ENCODE data around the gene MMP17. TPM values are rescaled to one million over a fixed set of nuclear protein-coding genes. Genes with fewer than 3 reads are reported as not detected.

The MMP17 gene
- 0.82 TPM for polyA plus RNA-seq (2012; ENCODE audit: low read depth, missing spikeins)

GRCh38 chr12:131827961-131828534, at the start of gene MMP17:
TSS of gene MMP17 (plus strand) at chr12:131828393. CDS start at chr12:131828495, 102 bp downstream.
- TF ChIP-seq SPI1 (IDR thresholded peaks at IDR 0.05; ENCODE audit: low read depth, low read length), result no peak
- TF ChIP-seq POLR2A (IDR thresholded peaks at IDR 0.05; ENCODE audit: low read depth, low read length), result no peak
- TF ChIP-seq POLR2AphosphoS5 (IDR thresholded peaks at IDR 0.05; ENCODE audit: low read depth, low read length), result no peak
- TF ChIP-seq POU2F2 (IDR thresholded peaks at IDR 0.05; ENCODE audit: low read depth, low read length), result 0 out of 2 replicates have a peak, but pooled peaks have one; percentile 61
- FAIRE-seq (peak; percentile 77), DNase-seq (ENCODE audit: insufficient read length, low spot score) (peak; percentile 68)

GRCh38 chr12:131779027-131779426, 49.2 kb upstream of the MMP17 start:
- FAIRE-seq, result no peak
- DNase-seq (ENCODE audit: insufficient read length, low spot score), result no peak
- TF ChIP-seq POU2F2 (IDR thresholded peaks at IDR 0.05; ENCODE audit: low read depth, low read length) (no peak), POLR2AphosphoS5 (IDR thresholded peaks at IDR 0.05; ENCODE audit: low read depth, low read length) (no peak)

- DNase-seq (ENCODE audit: insufficient read length, low spot score) (no peak), FAIRE-seq (no peak)
- TF ChIP-seq POU2F2 (IDR thresholded peaks at IDR 0.05; ENCODE audit: low read depth, low read length) (no peak), POLR2AphosphoS5 (IDR thresholded peaks at IDR 0.05; ENCODE audit: low read depth, low read length) (no peak), TAF1 (IDR thresholded peaks at IDR 0.05; ENCODE audit: low read depth, low read length) (no peak), SPI1 (IDR thresholded peaks at IDR 0.05; ENCODE audit: low read depth, low read length) (no peak), PAX5 (IDR thresholded peaks at IDR 0.05; ENCODE audit: insufficient read depth, low read length, severe bottlenecking) (no peak), POLR2A (IDR thresholded peaks at IDR 0.05; ENCODE audit: low read depth, low read length) (no peak)
Measured at GRCh38 chr12:131782061-131782460, 46.1 kb upstream of the MMP17 start.

- FAIRE-seq, result peak; percentile 93
- TF ChIP-seq POU2F2 (IDR thresholded peaks at IDR 0.05; ENCODE audit: low read depth, low read length) (0 out of 2 replicates have a peak, but pooled peaks have one; percentile 39), SPI1 (IDR thresholded peaks at IDR 0.05; ENCODE audit: low read depth, low read length) (peak; percentile 48), PAX5 (IDR thresholded peaks at IDR 0.05; ENCODE audit: insufficient read depth, low read length, severe bottlenecking) (no peak), POLR2AphosphoS5 (IDR thresholded peaks at IDR 0.05; ENCODE audit: low read depth, low read length) (no peak), POLR2A (IDR thresholded peaks at IDR 0.05; ENCODE audit: low read depth, low read length) (no peak), TAF1 (IDR thresholded peaks at IDR 0.05; ENCODE audit: low read depth, low read length) (no peak)
- no peak for DNase-seq (ENCODE audit: insufficient read length, low spot score)
Measured at GRCh38 chr12:131783915-131784541, 44.2 kb upstream of the MMP17 start.

GRCh38 chr12:131784909-131785762, 43.1 kb upstream of the MMP17 start:
- TF ChIP-seq TAF1 (IDR thresholded peaks at IDR 0.05; ENCODE audit: low read depth, low read length), result no peak
- TF ChIP-seq POU2F2 (IDR thresholded peaks at IDR 0.05; ENCODE audit: low read depth, low read length), result no peak
- TF ChIP-seq POLR2AphosphoS5 (IDR thresholded peaks at IDR 0.05; ENCODE audit: low read depth, low read length), result no peak
- no peak for TF ChIP-seq PAX5 (IDR thresholded peaks at IDR 0.05; ENCODE audit: insufficient read depth, low read length, severe bottlenecking)
- no peak for TF ChIP-seq SPI1 (IDR thresholded peaks at IDR 0.05; ENCODE audit: low read depth, low read length)
- no peak for TF ChIP-seq POLR2A (IDR thresholded peaks at IDR 0.05; ENCODE audit: low read depth, low read length)
- FAIRE-seq (no peak), DNase-seq (ENCODE audit: insufficient read length, low spot score) (no peak)

- TF ChIP-seq SPI1 (IDR thresholded peaks at IDR 0.05; ENCODE audit: low read depth, low read length), result no peak
- no peak for TF ChIP-seq POU2F2 (IDR thresholded peaks at IDR 0.05; ENCODE audit: low read depth, low read length)
- TF ChIP-seq POLR2A (IDR thresholded peaks at IDR 0.05; ENCODE audit: low read depth, low read length), result no peak
- no peak for TF ChIP-seq TAF1 (IDR thresholded peaks at IDR 0.05; ENCODE audit: low read depth, low read length)
- TF ChIP-seq POLR2AphosphoS5 (IDR thresholded peaks at IDR 0.05; ENCODE audit: low read depth, low read length), result no peak
- no peak for TF ChIP-seq PAX5 (IDR thresholded peaks at IDR 0.05; ENCODE audit: insufficient read depth, low read length, severe bottlenecking)
- DNase-seq (ENCODE audit: insufficient read length, low spot score) (no peak), FAIRE-seq (peak; percentile 68)
Measured at GRCh38 chr12:131785763-131786330, 42.3 kb upstream of the MMP17 start.

GRCh38 chr12:131786331-131786730, 41.9 kb upstream of the MMP17 start:
- no peak for DNase-seq (ENCODE audit: insufficient read length, low spot score)
- TF ChIP-seq POU2F2 (IDR thresholded peaks at IDR 0.05; ENCODE audit: low read depth, low read length) (no peak), TAF1 (IDR thresholded peaks at IDR 0.05; ENCODE audit: low read depth, low read length) (no peak), POLR2A (IDR thresholded peaks at IDR 0.05; ENCODE audit: low read depth, low read length) (no peak), POLR2AphosphoS5 (IDR thresholded peaks at IDR 0.05; ENCODE audit: low read depth, low read length) (no peak), PAX5 (IDR thresholded peaks at IDR 0.05; ENCODE audit: insufficient read depth, low read length, severe bottlenecking) (no peak), SPI1 (IDR thresholded peaks at IDR 0.05; ENCODE audit: low read depth, low read length) (no peak)
- FAIRE-seq, result no peak

- no peak for TF ChIP-seq POU2F2 (IDR thresholded peaks at IDR 0.05; ENCODE audit: low read depth, low read length)
- no peak for TF ChIP-seq PAX5 (IDR thresholded peaks at IDR 0.05; ENCODE audit: insufficient read depth, low read length, severe bottlenecking)
- TF ChIP-seq SPI1 (IDR thresholded peaks at IDR 0.05; ENCODE audit: low read depth, low read length), result no peak
- TF ChIP-seq POLR2A (IDR thresholded peaks at IDR 0.05; ENCODE audit: low read depth, low read length), result no peak
- no peak for TF ChIP-seq POLR2AphosphoS5 (IDR thresholded peaks at IDR 0.05; ENCODE audit: low read depth, low read length)
- TF ChIP-seq TAF1 (IDR thresholded peaks at IDR 0.05; ENCODE audit: low read depth, low read length), result no peak
- FAIRE-seq (no peak), DNase-seq (ENCODE audit: insufficient read length, low spot score) (no peak)
Measured at GRCh38 chr12:131787143-131787660, 41.0 kb upstream of the MMP17 start.

GRCh38 chr12:131788070-131788469, 40.1 kb upstream of the MMP17 start:
- TF ChIP-seq POLR2A (IDR thresholded peaks at IDR 0.05; ENCODE audit: low read depth, low read length) (no peak), POU2F2 (IDR thresholded peaks at IDR 0.05; ENCODE audit: low read depth, low read length) (no peak), PAX5 (IDR thresholded peaks at IDR 0.05; ENCODE audit: insufficient read depth, low read length, severe bottlenecking) (no peak), POLR2AphosphoS5 (IDR thresholded peaks at IDR 0.05; ENCODE audit: low read depth, low read length) (no peak)
- no peak for DNase-seq (ENCODE audit: insufficient read length, low spot score)
- no peak for FAIRE-seq

All from GM12891 (cell line).